ENCODE results near the gene LIMK2.
"Not testable (repeated sequence)": the region's sequence is repeated elsewhere in the genome, so short reads cannot be mapped to it uniquely, and the experiment has no call there.

Gene LIMK2

GRCh38 chr22:31210556-31211421 lies 1.3 kb upstream of the LIMK2 start:
- H3K27ac ChIP-seq (ENCODE audit: low read depth, low read length), result peak overlapping the region; percentile 1
- H3K9me3 ChIP-seq (ENCODE audit: control insufficient read depth in 1 of 2, low read length in 2 of 2), result no peaks in the 10 kb centered on the region
- H3K9ac ChIP-seq (ENCODE audit: low read depth in 1 of 2, low read length in 2 of 2), result peak overlapping the region in 1 of 2 donors; percentile 4
- peaks cover 43 to 47% of the 10 kb centered on the region in 2 donors for H3K4me1 ChIP-seq (ENCODE audit: control insufficient read depth in 1 of 2, insufficient read depth in 2 of 2, low read length in 2 of 2)
- peaks cover 0 to 2% of the 10 kb centered on the region in 2 donors for H3K36me3 ChIP-seq (ENCODE audit: control insufficient read depth in 1 of 2, insufficient read depth in 2 of 2, low read length in 2 of 2)
- peak overlapping the region; percentile 23 to 48 for H3K4me3 ChIP-seq (ENCODE audit: low read depth in 1 of 2, low read length in 2 of 2)
- H3K27me3 ChIP-seq (ENCODE audit: control insufficient read depth in 1 of 2, insufficient read depth in 2 of 2, low read length in 2 of 2), result no peaks in the 10 kb centered on the region

DNA sequence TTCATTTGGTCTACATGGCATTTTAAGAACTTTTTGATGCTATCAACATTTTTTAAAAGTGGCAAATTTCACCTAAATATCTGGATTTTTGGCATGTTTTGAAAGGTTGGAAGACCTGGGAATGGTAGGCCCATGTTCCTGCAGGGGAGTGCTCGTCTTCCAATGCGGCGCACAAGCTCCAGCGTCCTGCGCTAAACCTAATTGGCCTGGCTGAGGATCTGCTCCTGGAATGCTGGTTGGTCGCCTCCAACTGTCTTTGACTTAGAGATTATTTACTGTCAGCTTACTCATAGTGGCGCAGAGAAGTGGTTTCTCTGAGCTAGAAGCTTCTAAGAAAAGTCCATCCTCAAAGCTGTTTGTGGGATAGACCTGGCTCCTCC lies 626 bp upstream of the LIMK2 start:
- Histone ChIP-seq H3K27me3 (ENCODE audit: control insufficient read depth in 1 of 2, insufficient read depth in 2 of 2, low read length in 2 of 2) (no peaks in the 10 kb centered on the region), H3K36me3 (ENCODE audit: control insufficient read depth in 1 of 2, insufficient read depth in 2 of 2, low read length in 2 of 2) (peaks cover 0 to 2% of the 10 kb centered on the region in 2 donors), H3K4me1 (ENCODE audit: control insufficient read depth in 1 of 2, insufficient read depth in 2 of 2, low read length in 2 of 2) (peaks cover 50 to 54% of the 10 kb centered on the region in 2 donors), H3K4me3 (ENCODE audit: low read depth in 1 of 2, low read length in 2 of 2) (peak overlapping the region; percentile 36 to 48), H3K9ac (ENCODE audit: low read depth in 1 of 2, low read length in 2 of 2) (peak overlapping the region; percentile 4 to 25), H3K27ac (ENCODE audit: low read depth, low read length) (no peak overlapping the region), H3K9me3 (ENCODE audit: control insufficient read depth in 1 of 2, low read length in 2 of 2) (no peaks in the 10 kb centered on the region)

- Histone ChIP-seq H3K4me3 (ENCODE audit: low read depth in 1 of 2, low read length in 2 of 2) (peak overlapping the region; percentile 83 to 91), H3K27ac (ENCODE audit: low read depth, low read length) (peak overlapping the region; percentile 69), H3K9me3 (ENCODE audit: control insufficient read depth in 1 of 2, low read length in 2 of 2) (no peaks in the 10 kb centered on the region), H3K9ac (ENCODE audit: low read depth in 1 of 2, low read length in 2 of 2) (peak overlapping the region; percentile 90 to 93), H3K27me3 (ENCODE audit: control insufficient read depth in 1 of 2, insufficient read depth in 2 of 2, low read length in 2 of 2) (no peaks in the 10 kb centered on the region), H3K36me3 (ENCODE audit: control insufficient read depth in 1 of 2, insufficient read depth in 2 of 2, low read length in 2 of 2) (no peaks in the 10 kb centered on the region), H3K4me1 (ENCODE audit: control insufficient read depth in 1 of 2, insufficient read depth in 2 of 2, low read length in 2 of 2) (peaks cover 57 to 58% of the 10 kb centered on the region in 2 donors)
Observed at GRCh38 chr22:31212783-31213629, 908 bp downstream of the LIMK2 start.

GRCh38 chr22:31215018-31215535 lies 3.0 kb downstream of the LIMK2 start:
- Histone ChIP-seq H3K27me3 (ENCODE audit: control insufficient read depth in 1 of 2, insufficient read depth in 2 of 2, low read length in 2 of 2) (no peaks in the 10 kb centered on the region), H3K27ac (ENCODE audit: low read depth, low read length) (no peak overlapping the region), H3K4me3 (ENCODE audit: low read depth in 1 of 2, low read length in 2 of 2) (peak overlapping the region; percentile 22 to 34), H3K36me3 (ENCODE audit: control insufficient read depth in 1 of 2, insufficient read depth in 2 of 2, low read length in 2 of 2) (no peaks in the 10 kb centered on the region), H3K9ac (ENCODE audit: low read depth in 1 of 2, low read length in 2 of 2) (peak overlapping the region in 1 of 2 donors; percentile 2), H3K9me3 (ENCODE audit: control insufficient read depth in 1 of 2, low read length in 2 of 2) (no peaks in the 10 kb centered on the region), H3K4me1 (ENCODE audit: control insufficient read depth in 1 of 2, insufficient read depth in 2 of 2, low read length in 2 of 2) (peaks cover 71 to 74% of the 10 kb centered on the region in 2 donors)

- Histone ChIP-seq H3K9me3 (ENCODE audit: control insufficient read depth in 1 of 2, low read length in 2 of 2) (no peaks in the 10 kb centered on the region), H3K27me3 (ENCODE audit: control insufficient read depth in 1 of 2, insufficient read depth in 2 of 2, low read length in 2 of 2) (no peaks in the 10 kb centered on the region), H3K36me3 (ENCODE audit: control insufficient read depth in 1 of 2, insufficient read depth in 2 of 2, low read length in 2 of 2) (no peaks in the 10 kb centered on the region), H3K4me3 (ENCODE audit: low read depth in 1 of 2, low read length in 2 of 2) (no peak overlapping the region), H3K9ac (ENCODE audit: low read depth in 1 of 2, low read length in 2 of 2) (no peak overlapping the region), H3K27ac (ENCODE audit: low read depth, low read length) (peak overlapping the region; percentile 23), H3K4me1 (ENCODE audit: control insufficient read depth in 1 of 2, insufficient read depth in 2 of 2, low read length in 2 of 2) (peaks cover 68 to 74% of the 10 kb centered on the region in 2 donors)
Observed at GRCh38 chr22:31218565-31219262, 6.6 kb downstream of the LIMK2 start.

DNA sequence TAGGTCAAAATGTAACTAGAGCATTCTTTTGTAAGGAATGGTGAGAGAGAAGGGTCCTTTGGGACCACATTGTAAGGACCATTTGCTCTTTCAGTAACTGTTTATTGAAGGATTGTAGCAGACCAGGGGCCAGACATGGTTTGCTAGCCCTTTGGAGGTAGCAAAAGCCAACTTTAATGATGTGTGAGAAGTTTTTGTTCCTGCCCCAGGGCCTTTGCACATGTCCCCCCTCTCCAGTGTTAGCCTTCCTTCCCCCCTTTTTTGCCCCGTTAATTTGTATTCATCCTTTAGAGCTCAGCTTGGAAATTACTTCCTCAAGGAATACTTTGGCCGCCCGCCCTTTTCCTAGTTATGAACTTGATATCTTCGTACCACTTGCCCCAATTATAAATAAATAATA lies 9.0 kb downstream of the LIMK2 start:
- Histone ChIP-seq H3K27ac (ENCODE audit: low read depth, low read length) (no peak overlapping the region), H3K36me3 (ENCODE audit: control insufficient read depth in 1 of 2, insufficient read depth in 2 of 2, low read length in 2 of 2) (peaks cover 0 to 7% of the 10 kb centered on the region in 2 donors), H3K4me1 (ENCODE audit: control insufficient read depth in 1 of 2, insufficient read depth in 2 of 2, low read length in 2 of 2) (peaks cover 52 to 73% of the 10 kb centered on the region in 2 donors), H3K9me3 (ENCODE audit: control insufficient read depth in 1 of 2, low read length in 2 of 2) (no peaks in the 10 kb centered on the region), H3K27me3 (ENCODE audit: control insufficient read depth in 1 of 2, insufficient read depth in 2 of 2, low read length in 2 of 2) (no peaks in the 10 kb centered on the region), H3K4me3 (ENCODE audit: low read depth in 1 of 2, low read length in 2 of 2) (no peak overlapping the region), H3K9ac (ENCODE audit: low read depth in 1 of 2, low read length in 2 of 2) (no peak overlapping the region)

DNA sequence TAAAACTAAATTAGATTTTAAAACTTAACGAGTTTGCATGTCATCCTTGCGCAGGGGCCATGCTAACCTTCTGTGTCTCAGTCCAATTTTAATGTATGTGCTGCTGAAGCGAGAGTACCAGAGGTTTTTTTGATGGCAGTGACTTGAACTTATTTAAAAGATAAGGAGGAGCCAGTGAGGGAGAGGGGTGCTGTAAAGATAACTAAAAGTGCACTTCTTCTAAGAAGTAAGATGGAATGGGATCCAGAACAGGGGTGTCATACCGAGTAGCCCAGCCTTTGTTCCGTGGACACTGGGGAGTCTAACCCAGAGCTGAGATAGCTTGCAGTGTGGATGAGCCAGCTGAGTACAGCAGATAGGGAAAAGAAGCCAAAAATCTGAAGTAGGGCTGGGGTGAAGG lies 10.6 kb downstream of the LIMK2 start:
- H3K9ac ChIP-seq (ENCODE audit: low read depth in 1 of 2, low read length in 2 of 2), result no peak overlapping the region
- peaks cover 0 to 7% of the 10 kb centered on the region in 2 donors for H3K36me3 ChIP-seq (ENCODE audit: control insufficient read depth in 1 of 2, insufficient read depth in 2 of 2, low read length in 2 of 2)
- H3K4me3 ChIP-seq (ENCODE audit: low read depth in 1 of 2, low read length in 2 of 2), result peak overlapping the region in 1 of 2 donors; percentile 5
- H3K9me3 ChIP-seq (ENCODE audit: control insufficient read depth in 1 of 2, low read length in 2 of 2), result no peaks in the 10 kb centered on the region
- no peaks in the 10 kb centered on the region for H3K27me3 ChIP-seq (ENCODE audit: control insufficient read depth in 1 of 2, insufficient read depth in 2 of 2, low read length in 2 of 2)
- H3K27ac ChIP-seq (ENCODE audit: low read depth, low read length), result no peak overlapping the region
- H3K4me1 ChIP-seq (ENCODE audit: control insufficient read depth in 1 of 2, insufficient read depth in 2 of 2, low read length in 2 of 2), result peaks cover 56 to 68% of the 10 kb centered on the region in 2 donors

DNA sequence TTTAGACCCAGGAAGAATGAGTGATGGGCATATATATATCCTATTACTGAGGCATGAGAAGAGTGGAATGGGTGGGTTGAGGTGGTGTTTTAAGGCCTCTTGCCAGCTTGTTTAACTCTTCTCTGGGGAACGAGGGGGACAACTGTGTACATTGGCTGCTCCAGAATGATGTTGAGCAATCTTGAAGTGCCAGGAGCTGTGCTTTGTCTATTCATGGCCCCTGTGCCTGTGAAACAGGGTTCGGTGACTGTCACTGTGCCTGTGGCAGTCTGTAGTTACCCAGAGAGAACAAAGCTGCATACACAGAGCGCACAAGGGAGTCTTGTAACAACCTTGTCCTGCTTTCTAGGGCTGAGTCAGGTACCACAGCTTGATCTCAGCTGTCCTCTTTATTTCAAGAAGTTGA lies 11.7 kb downstream of the LIMK2 start:
- Histone ChIP-seq H3K36me3 (ENCODE audit: control insufficient read depth in 1 of 2, insufficient read depth in 2 of 2, low read length in 2 of 2) (peaks cover 0 to 7% of the 10 kb centered on the region in 2 donors), H3K9me3 (ENCODE audit: control insufficient read depth in 1 of 2, low read length in 2 of 2) (no peaks in the 10 kb centered on the region), H3K27ac (ENCODE audit: low read depth, low read length) (no peak overlapping the region), H3K27me3 (ENCODE audit: control insufficient read depth in 1 of 2, insufficient read depth in 2 of 2, low read length in 2 of 2) (no peaks in the 10 kb centered on the region), H3K9ac (ENCODE audit: low read depth in 1 of 2, low read length in 2 of 2) (peak overlapping the region in 1 of 2 donors; percentile 1), H3K4me3 (ENCODE audit: low read depth in 1 of 2, low read length in 2 of 2) (no peak overlapping the region), H3K4me1 (ENCODE audit: control insufficient read depth in 1 of 2, insufficient read depth in 2 of 2, low read length in 2 of 2) (peaks cover 53 to 65% of the 10 kb centered on the region in 2 donors)

DNA sequence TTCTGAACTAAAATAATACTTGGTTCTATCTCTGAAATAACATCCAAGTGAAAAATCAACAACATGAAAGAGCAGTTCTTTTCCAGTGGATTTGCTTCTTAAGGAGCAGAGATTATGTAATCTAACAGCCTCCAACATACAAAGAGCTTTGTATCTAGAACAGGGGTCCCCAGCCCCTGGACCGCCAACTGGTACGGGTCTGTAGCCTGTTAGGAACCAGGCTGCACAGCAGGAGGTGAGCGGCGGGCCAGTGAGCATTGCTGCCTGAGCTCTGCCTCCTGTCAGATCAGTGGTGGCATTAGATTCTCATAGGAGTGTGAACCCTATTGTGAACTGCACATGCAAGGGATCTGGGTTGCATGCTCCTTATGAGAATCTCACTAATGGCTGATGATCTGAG lies 12.6 kb downstream of the LIMK2 start:
- H3K9me3 ChIP-seq (ENCODE audit: control insufficient read depth in 1 of 2, low read length in 2 of 2); H3K36me3 ChIP-seq (ENCODE audit: control insufficient read depth in 1 of 2, insufficient read depth in 2 of 2, low read length in 2 of 2); H3K9ac ChIP-seq (ENCODE audit: low read depth in 1 of 2, low read length in 2 of 2); H3K27ac ChIP-seq (ENCODE audit: low read depth, low read length); H3K4me3 ChIP-seq (ENCODE audit: low read depth in 1 of 2, low read length in 2 of 2); H3K27me3 ChIP-seq (ENCODE audit: control insufficient read depth in 1 of 2, insufficient read depth in 2 of 2, low read length in 2 of 2): not testable (repeated sequence)
- peaks cover 58 to 69% of the 10 kb centered on the region in 2 donors for H3K4me1 ChIP-seq (ENCODE audit: control insufficient read depth in 1 of 2, insufficient read depth in 2 of 2, low read length in 2 of 2)

Data from duodenal mucosa (tissue), 2 donors.